ENCODE measurements around the gene ZFYVE27. TPM values are rescaled to one million over a fixed set of nuclear protein-coding genes. Genes with fewer than 3 reads are reported as not detected.

Gene ZFYVE27
- total RNA-seq, 1 experiment from 2014 or later = 26.0 TPM

- POLR2A ChIA-PET = interaction anchor here (1.4 kb wide), 1 partner anchor 24 kb away, joined by 3 read pairs; the partner anchor contains the start of gene MARVELD1
- no peak for TF ChIP-seq CREM (CRISPR knock-in tag; IDR thresholded peaks at IDR 0.05)
- peaks cover 17% of the 10 kb centered on the region for H3K27me3 Mint-ChIP-seq (ENCODE audit: low read depth)
- CTCF ChIA-PET = interaction anchor here (1.6 kb wide), 1 partner anchor 47 kb away, joined by 5 read pairs; the partner anchor contains the start of gene ZFYVE27
- no peak for ATAC-seq
- H3K27ac Mint-ChIP-seq = no peak overlapping the region
- DNase-seq (ENCODE audit: low spot score) = no peak
- peaks cover 20% of the 10 kb centered on the region for H3K4me1 Mint-ChIP-seq
- H3K4me3 Mint-ChIP-seq = no peak overlapping the region
- peaks cover 3% of the 10 kb centered on the region; the same call in 1 of the 2 replicates for H3K9me3 Mint-ChIP-seq
- H3K36me3 Mint-ChIP-seq = no peaks in the 10 kb centered on the region
These were observed 47.3 kb upstream of the ZFYVE27 start for GRCh38 chr10:97689559-97690020.

GRCh38 chr10:97690133-97690532 lies 46.8 kb upstream of the ZFYVE27 start:
- H3K36me3 Mint-ChIP-seq = no peaks in the 10 kb centered on the region
- CTCF ChIA-PET = interaction anchor here (1.6 kb wide), 1 partner anchor 47 kb away, joined by 5 read pairs; the partner anchor contains the start of gene ZFYVE27
- no peak for DNase-seq (ENCODE audit: low spot score)
- POLR2A ChIA-PET = interaction anchor here (1.4 kb wide), 1 partner anchor 23 kb away, joined by 3 read pairs; the partner anchor contains the start of gene MARVELD1
- no peak for ATAC-seq
- H3K27ac Mint-ChIP-seq = no peak overlapping the region
- H3K4me1 Mint-ChIP-seq = peaks cover 15% of the 10 kb centered on the region
- H3K4me3 Mint-ChIP-seq = no peak overlapping the region
- H3K27me3 Mint-ChIP-seq (ENCODE audit: low read depth) = peaks cover 17% of the 10 kb centered on the region
- TF ChIP-seq USF1 (CRISPR knock-in tag; IDR thresholded peaks at IDR 0.05) (no peak), E2F1 (CRISPR knock-in tag; IDR thresholded peaks at IDR 0.05) (no peak), ZNF232 (CRISPR knock-in tag; IDR thresholded peaks at IDR 0.05) (no peak), ARID4B (CRISPR knock-in tag; IDR thresholded peaks at IDR 0.05; ENCODE audit: borderline replicate concordance) (no peak), SMAD4 (CRISPR knock-in tag; IDR thresholded peaks at IDR 0.05) (no peak), MXD4 (CRISPR knock-in tag; IDR thresholded peaks at IDR 0.05; ENCODE audit: borderline replicate concordance) (no peak), ZNF423 (CRISPR knock-in tag; IDR thresholded peaks at IDR 0.05) (no peak), AFF4 (CRISPR knock-in tag; IDR thresholded peaks at IDR 0.05; ENCODE audit: borderline replicate concordance) (no peak), FOXP4 (CRISPR knock-in tag; IDR thresholded peaks at IDR 0.05) (no peak), ZSCAN18 (CRISPR knock-in tag; IDR thresholded peaks at IDR 0.05) (no peak), ZNF219 (CRISPR knock-in tag; IDR thresholded peaks at IDR 0.05; ENCODE audit: borderline replicate concordance) (no peak), ERG (CRISPR knock-in tag; IDR thresholded peaks at IDR 0.05) (no peak), ZMAT4 (CRISPR knock-in tag; IDR thresholded peaks at IDR 0.05) (no peak), TP53 (CRISPR knock-in tag; IDR thresholded peaks at IDR 0.05) (no peak), NFE2L1 (CRISPR knock-in tag; IDR thresholded peaks at IDR 0.05) (no peak)
- H3K9me3 Mint-ChIP-seq = peaks cover 3% of the 10 kb centered on the region; the same call in 1 of the 2 replicates

Measured in WTC11 (cell line).